ENCODE measurements around the gene TMEM82.

DNA sequence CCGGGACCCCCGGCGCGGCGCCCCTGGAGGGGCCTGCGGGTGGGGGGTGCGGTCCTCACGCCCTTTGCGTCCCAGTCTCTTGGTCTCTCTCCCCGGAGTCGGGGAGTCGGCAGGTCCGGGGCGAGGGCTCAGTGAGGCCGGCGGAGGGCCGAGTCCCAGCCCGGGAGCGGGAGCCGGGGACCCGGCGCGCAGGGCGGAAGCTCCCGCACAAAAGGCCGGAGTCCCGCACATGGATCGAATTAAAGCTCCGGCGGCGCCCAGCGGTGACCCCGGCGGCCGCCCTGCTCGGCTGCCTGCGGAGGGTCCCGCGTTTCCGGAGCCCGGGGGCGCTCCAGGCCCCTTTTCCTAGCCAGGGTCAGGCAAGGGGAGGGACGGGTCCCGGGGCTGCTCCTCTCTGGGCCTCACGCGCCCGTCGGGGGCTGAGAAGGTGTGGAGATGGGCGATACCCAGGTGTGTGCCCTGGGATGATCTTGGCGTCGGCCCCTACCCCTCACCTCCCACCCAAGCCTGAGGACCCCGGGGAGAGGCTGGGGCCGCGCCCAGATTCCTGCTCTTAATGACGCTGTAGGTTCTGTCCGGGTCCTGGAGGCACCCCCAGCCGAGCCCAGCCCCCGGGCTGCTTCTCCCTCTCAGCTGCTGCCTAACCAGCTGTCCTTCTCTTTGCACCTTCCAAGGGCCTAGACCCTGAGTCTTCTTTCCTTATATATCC is 16.8 kb downstream of the TMEM82 start:
- TF ChIP-seq, protein P1, sequence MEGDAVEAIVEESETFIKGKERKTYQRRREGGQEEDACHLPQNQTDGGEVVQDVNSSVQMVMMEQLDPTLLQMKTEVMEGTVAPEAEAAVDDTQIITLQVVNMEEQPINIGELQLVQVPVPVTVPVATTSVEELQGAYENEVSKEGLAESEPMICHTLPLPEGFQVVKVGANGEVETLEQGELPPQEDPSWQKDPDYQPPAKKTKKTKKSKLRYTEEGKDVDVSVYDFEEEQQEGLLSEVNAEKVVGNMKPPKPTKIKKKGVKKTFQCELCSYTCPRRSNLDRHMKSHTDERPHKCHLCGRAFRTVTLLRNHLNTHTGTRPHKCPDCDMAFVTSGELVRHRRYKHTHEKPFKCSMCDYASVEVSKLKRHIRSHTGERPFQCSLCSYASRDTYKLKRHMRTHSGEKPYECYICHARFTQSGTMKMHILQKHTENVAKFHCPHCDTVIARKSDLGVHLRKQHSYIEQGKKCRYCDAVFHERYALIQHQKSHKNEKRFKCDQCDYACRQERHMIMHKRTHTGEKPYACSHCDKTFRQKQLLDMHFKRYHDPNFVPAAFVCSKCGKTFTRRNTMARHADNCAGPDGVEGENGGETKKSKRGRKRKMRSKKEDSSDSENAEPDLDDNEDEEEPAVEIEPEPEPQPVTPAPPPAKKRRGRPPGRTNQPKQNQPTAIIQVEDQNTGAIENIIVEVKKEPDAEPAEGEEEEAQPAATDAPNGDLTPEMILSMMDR (IDR thresholded peaks at IDR 0.05; ENCODE audit: low read length), result no peak
- TF ChIP-seq EZH2 (IDR thresholded peaks at IDR 0.05; ENCODE audit: borderline replicate concordance, low read length), result no peak

Measured in OCI-LY1 (cell line).